OCI-LY1 (cell line): ENCODE data around the gene CMC2.
A peak's percentile ranks its signal among the peaks of the same experiment; 100 is the strongest.

ENCODE experiments used
- EZH2 ChIP-seq: fragments of 200-600 bp; sonication (generic), shearing (Covaris generic); IDR thresholded peaks from 2 replicates; pipeline ENCODE4 v1.8.0; 2017; ENCODE audit warnings: borderline replicate concordance, mixed run types, mild to moderate bottlenecking, antibody characterized with exemption, low read length, moderate library complexity, mixed read lengths
- TF ChIP-seq, protein P1 (sequence below): fragments of 200-600 bp; sonication (generic), shearing (Covaris generic); IDR thresholded peaks from 2 replicates; pipeline ENCODE4 v1.5.1; 2017; ENCODE audit warnings: mild to moderate bottlenecking, antibody characterized with exemption, low read length, moderate library complexity, mixed read lengths

- TF ChIP-seq, protein P1, sequence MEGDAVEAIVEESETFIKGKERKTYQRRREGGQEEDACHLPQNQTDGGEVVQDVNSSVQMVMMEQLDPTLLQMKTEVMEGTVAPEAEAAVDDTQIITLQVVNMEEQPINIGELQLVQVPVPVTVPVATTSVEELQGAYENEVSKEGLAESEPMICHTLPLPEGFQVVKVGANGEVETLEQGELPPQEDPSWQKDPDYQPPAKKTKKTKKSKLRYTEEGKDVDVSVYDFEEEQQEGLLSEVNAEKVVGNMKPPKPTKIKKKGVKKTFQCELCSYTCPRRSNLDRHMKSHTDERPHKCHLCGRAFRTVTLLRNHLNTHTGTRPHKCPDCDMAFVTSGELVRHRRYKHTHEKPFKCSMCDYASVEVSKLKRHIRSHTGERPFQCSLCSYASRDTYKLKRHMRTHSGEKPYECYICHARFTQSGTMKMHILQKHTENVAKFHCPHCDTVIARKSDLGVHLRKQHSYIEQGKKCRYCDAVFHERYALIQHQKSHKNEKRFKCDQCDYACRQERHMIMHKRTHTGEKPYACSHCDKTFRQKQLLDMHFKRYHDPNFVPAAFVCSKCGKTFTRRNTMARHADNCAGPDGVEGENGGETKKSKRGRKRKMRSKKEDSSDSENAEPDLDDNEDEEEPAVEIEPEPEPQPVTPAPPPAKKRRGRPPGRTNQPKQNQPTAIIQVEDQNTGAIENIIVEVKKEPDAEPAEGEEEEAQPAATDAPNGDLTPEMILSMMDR = peak; percentile 82
- no peak for TF ChIP-seq EZH2
These were observed 57.7 kb downstream of the CMC2 start for GRCh38 chr16:80948886-80949493.
